ENCODE measurements around the gene ARFGAP1. TPM values are rescaled to one million over a fixed set of nuclear protein-coding genes. Genes with fewer than 3 reads are reported as not detected.

Gene ARFGAP1
- total RNA-seq, 1 experiment from 2014 or later, result 207 TPM

- H3K27me3 Mint-ChIP-seq (ENCODE audit: low read depth), result peaks cover 3% of the 10 kb centered on the region; the same call in 1 of the 2 replicates
- no peak overlapping the region for H3K27ac Mint-ChIP-seq
- ChIA-PET CTCF (interaction anchor here (0.7 to 4.9 kb wide), 21 partner anchors 9 to 176 kb away, joined by 3 to 191 read pairs (median 10); partner anchors contain the start of genes ARFGAP1, CHRNA4 and COL20A1), POLR2A (no interaction called here)
- H3K4me1 Mint-ChIP-seq, result no peaks in the 10 kb centered on the region
- no peaks in the 10 kb centered on the region for H3K36me3 Mint-ChIP-seq
- no peaks in the 10 kb centered on the region; the same call in 1 of the 2 replicates for H3K9me3 Mint-ChIP-seq
- ATAC-seq (no peak), DNase-seq (ENCODE audit: low spot score) (no peak)
- no peak overlapping the region for H3K4me3 Mint-ChIP-seq
- no peak for TF ChIP-seq CBFB (CRISPR knock-in tag; IDR thresholded peaks at IDR 0.05; ENCODE audit: low read depth)
- no peak for TF ChIP-seq SMAD4 (CRISPR knock-in tag; IDR thresholded peaks at IDR 0.05)
- no peak for TF ChIP-seq NFYB (CRISPR knock-in tag; conservative IDR thresholded peaks at IDR 0.05; ENCODE audit: low read depth)
- no peak for TF ChIP-seq GRHL2 (CRISPR knock-in tag; IDR thresholded peaks at IDR 0.05; ENCODE audit: insufficient replicate concordance, severe bottlenecking)
- TF ChIP-seq PRDM15 (CRISPR knock-in tag; IDR thresholded peaks at IDR 0.05), result no peak
- TF ChIP-seq ZMAT4 (CRISPR knock-in tag; IDR thresholded peaks at IDR 0.05), result no peak
- no peak for TF ChIP-seq USF2 (CRISPR knock-in tag; IDR thresholded peaks at IDR 0.05)
- TF ChIP-seq OVOL2 (CRISPR knock-in tag; IDR thresholded peaks at IDR 0.05; ENCODE audit: borderline replicate concordance), result no peak
- no peak for TF ChIP-seq NR2C2 (CRISPR knock-in tag; IDR thresholded peaks at IDR 0.05)
Observed at GRCh38 chr20:63308218-63308911, 35.8 kb downstream of the ARFGAP1 start.

- Mint-ChIP-seq H3K9me3 (no peaks in the 10 kb centered on the region; the same call in 1 of the 2 replicates), H3K27me3 (ENCODE audit: low read depth) (peaks cover 3% of the 10 kb centered on the region; the same call in 1 of the 2 replicates), H3K4me1 (no peaks in the 10 kb centered on the region), H3K27ac (no peak overlapping the region), H3K4me3 (no peak overlapping the region), H3K36me3 (no peaks in the 10 kb centered on the region)
- ChIA-PET CTCF (interaction anchor here (0.6 to 4.9 kb wide), 51 partner anchors 8 to 277 kb away, joined by 3 to 191 read pairs (median 6); partner anchors contain the start of genes ARFGAP1, CHRNA4, COL20A1 and NKAIN4), POLR2A (interaction anchor here (1.0 to 1.6 kb wide), 3 partner anchors 21 to 72 kb away, joined by 3 to 4 read pairs (median 3); no protein-coding TSS in a partner anchor)
- DNase-seq (ENCODE audit: low spot score), result peak; percentile 75
- TF ChIP-seq CTCF (IDR thresholded peaks at IDR 0.05) (peak; percentile 94), GABPB1 (CRISPR knock-in tag; IDR thresholded peaks at IDR 0.05) (peak; percentile 13; the same call in 1 of the 2 replicates), MAX (CRISPR knock-in tag; IDR thresholded peaks at IDR 0.05) (no peak), E2F4 (CRISPR knock-in tag; IDR thresholded peaks at IDR 0.05; ENCODE audit: borderline replicate concordance, low read depth) (peak; percentile 53; the same call in 1 of the 2 replicates), TEAD1 (CRISPR knock-in tag; IDR thresholded peaks at IDR 0.05) (no peak)
- ATAC-seq, result peak; percentile 76
Observed at GRCh38 chr20:63309261-63310071, 36.9 kb downstream of the ARFGAP1 start.
